CD4-positive, alpha-beta T cell (primary cell): ENCODE data around the gene ANKRD33B. TPM values are rescaled to one million over a fixed set of nuclear protein-coding genes. Genes with fewer than 3 reads are reported as not detected.

Experiments
- ATAC-seq: fragments of 200-7000 bp; cut with Tn5 transposase; one replicate; pipeline ENCODE4 v1.10.0; 2022; ENCODE audit warnings: mild to moderate bottlenecking; ENCODE audit not compliant: poor library complexity
- CTCF ChIA-PET: fragments of 350-600 bp; sonication (Branson Sonifier 250); formaldehyde crosslinking; loops from one replicate; lab custom pipeline; 2021; ENCODE audit warnings: antibody characterized with exemption, inconsistent platforms; lab: Charles Lee
- POLR2A ChIA-PET: fragments of 350-600 bp; sonication (Branson Sonifier 250); formaldehyde crosslinking; loops from one replicate; lab custom pipeline; 2021; ENCODE audit warnings: antibody characterized with exemption, inconsistent platforms; lab: Charles Lee
- DNase-seq, 14 experiments: peaks; one replicate each; pipeline ENCODE4 v3.0.0-alpha.2; 2013 to 2020; ENCODE audit warnings: mixed read lengths in 2 of 14
- H3K27ac ChIP-seq, 2 donors: one replicate each; pipeline versions ENCODE4 v1.5.1 to v1.7.0; 2013; ENCODE audit warnings: low read length in 2 of 2, low read depth in 1 of 2, mild to moderate bottlenecking in 1 of 2
- H3K27me3 ChIP-seq, 2 experiments: 1 replicate in 1 of 2; 2 replicates in 1 of 2; pipeline versions ENCODE4 v1.6.1 to v1.7.0; 2013; ENCODE audit warnings: low read length in 2 of 2, control low read depth in 1 of 2, mild to moderate bottlenecking in 1 of 2, moderate library complexity in 1 of 2; ENCODE audit not compliant: insufficient read depth in 2 of 2, control insufficient read depth in 1 of 2
- H3K36me3 ChIP-seq: one replicate; pipeline ENCODE4 v1.6.1; 2013; ENCODE audit warnings: low read length, control low read depth; ENCODE audit not compliant: insufficient read depth
- H3K4me1 ChIP-seq: one replicate; pipeline ENCODE4 v1.6.1; 2013; ENCODE audit warnings: low read length, control low read depth; ENCODE audit not compliant: insufficient read depth
- H3K4me3 ChIP-seq: one replicate; pipeline ENCODE4 v1.5.1; 2013; ENCODE audit warnings: mild to moderate bottlenecking, low read length, moderate library complexity
- H3K9me3 ChIP-seq, 2 experiments: 1 replicate in 1 of 2; 2 replicates in 1 of 2; pipeline versions ENCODE4 v1.6.1 to v1.7.0; 2013; ENCODE audit warnings: low read length in 2 of 2, mild to moderate bottlenecking in 2 of 2, control low read depth in 1 of 2, moderate library complexity in 1 of 2; ENCODE audit not compliant: control insufficient read depth in 1 of 2, insufficient read depth in 1 of 2
- H3K27ac Mint-ChIP-seq: one replicate; pipeline ENCODE4 v1.8.0; 2020; ENCODE audit warnings: mixed read lengths
- H3K27me3 Mint-ChIP-seq: one replicate; pipeline ENCODE4 v1.8.0; 2021; ENCODE audit warnings: mixed read lengths
- H3K36me3 Mint-ChIP-seq: one replicate; pipeline ENCODE4 v1.8.0; 2021; ENCODE audit warnings: low read depth, mixed read lengths
- H3K4me1 Mint-ChIP-seq: one replicate; pipeline ENCODE4 v1.8.0; 2021; ENCODE audit warnings: low read depth, mixed read lengths
- H3K4me3 Mint-ChIP-seq: one replicate; pipeline ENCODE4 v1.8.0; 2020; ENCODE audit warnings: mild to moderate bottlenecking, mixed read lengths
- H3K9me3 Mint-ChIP-seq: one replicate; pipeline ENCODE4 v1.8.0; 2020; ENCODE audit warnings: mixed read lengths
- CTCF ChIP-seq: fragments of 200-600 bp; IDR thresholded peaks from one replicate; pipeline ENCODE4 v1.8.0; 2022; ENCODE audit warnings: antibody characterized with exemption, mild to moderate bottlenecking
- intact Hi-C, 2 experiments: fragments of 100-400 bp; cut with DNase I in 1 of 2; cut with micrococcal nuclease in 1 of 2; formaldehyde crosslinking; loops; one replicate each; pipeline versions ENCODE4 v1.15.1 to v1.9.0; 2023 to 2025; cut with DNase I, micrococcal nuclease
- total RNA-seq, 174 experiments: library from RNA in 2 of 174; stranded (reverse) in 2 of 174; gene quantifications; one replicate each; pipeline ENCODE4 v1.2.3 and lab custom pipeline; 2021 to 2026

The ANKRD33B gene
- total RNA-seq, 2 experiments from 2014 or later: 0.99 to 1.3 TPM

- POLR2A ChIA-PET: no interaction called here
- Histone ChIP-seq H3K27me3 (no peaks in the 10 kb centered on the region), H3K4me1 (peaks cover 18% of the 10 kb centered on the region), H3K4me3 (no peak overlapping the region), H3K9me3 (no peaks in the 10 kb centered on the region), H3K27ac (no peak overlapping the region), H3K36me3 (no peaks in the 10 kb centered on the region)
- DNase-seq (no peak), ATAC-seq (no peak)
- intact Hi-C loops: no loop called here
- Mint-ChIP-seq H3K4me1 (peaks cover 10% of the 10 kb centered on the region), H3K36me3 (peaks cover 5% of the 10 kb centered on the region), H3K27me3 (no peaks in the 10 kb centered on the region), H3K9me3 (peaks cover 2% of the 10 kb centered on the region), H3K4me3 (no peak overlapping the region), H3K27ac (no peak overlapping the region)
- TF ChIP-seq CTCF: no peak
- CTCF ChIA-PET: no interaction called here
These were observed 36.0 kb downstream of the ANKRD33B start for GRCh38 chr5:10599862-10600284.

- Mint-ChIP-seq H3K9me3 (peaks cover 2% of the 10 kb centered on the region), H3K36me3 (peaks cover 5% of the 10 kb centered on the region), H3K4me3 (no peak overlapping the region), H3K4me1 (peaks cover 7% of the 10 kb centered on the region), H3K27ac (no peak overlapping the region), H3K27me3 (peaks cover under 1% of the 10 kb centered on the region)
- no peak for TF ChIP-seq CTCF
- ATAC-seq: no peak
- POLR2A ChIA-PET: no interaction called here
- no peaks in the 10 kb centered on the region for H3K9me3 ChIP-seq
- H3K27me3 ChIP-seq: no peaks in the 10 kb centered on the region
- no peak overlapping the region for H3K27ac ChIP-seq
- CTCF ChIA-PET: no interaction called here
- H3K4me1 ChIP-seq: peaks cover 14% of the 10 kb centered on the region
- H3K4me3 ChIP-seq: no peak overlapping the region
- no peaks in the 10 kb centered on the region for H3K36me3 ChIP-seq
- peak in 1 of 14 experiments; percentile 15 for DNase-seq
- intact Hi-C loops: no loop called here
These were observed 36.9 kb downstream of the ANKRD33B start for GRCh38 chr5:10600626-10601245.

- TF ChIP-seq CTCF: no peak
- Mint-ChIP-seq H3K9me3 (peaks cover 2% of the 10 kb centered on the region), H3K27me3 (peaks cover 5% of the 10 kb centered on the region), H3K4me1 (no peaks in the 10 kb centered on the region), H3K4me3 (no peak overlapping the region), H3K36me3 (peaks cover 5% of the 10 kb centered on the region), H3K27ac (no peak overlapping the region)
- ATAC-seq (no peak), DNase-seq (no peak)
- CTCF ChIA-PET: no interaction called here
- H3K4me3 ChIP-seq: no peak overlapping the region
- POLR2A ChIA-PET: no interaction called here
- H3K36me3 ChIP-seq: no peaks in the 10 kb centered on the region
- H3K27ac ChIP-seq: no peak overlapping the region
- no peaks in the 10 kb centered on the region for H3K27me3 ChIP-seq
- intact Hi-C loops: no loop called here
- H3K9me3 ChIP-seq: no peaks in the 10 kb centered on the region
- H3K4me1 ChIP-seq: peaks cover 10% of the 10 kb centered on the region
These were observed 37.6 kb downstream of the ANKRD33B start for GRCh38 chr5:10601246-10602030.
